Kasumi-1 (cell line): ENCODE measurements around the gene NIPSNAP2.
"Not testable (repeated sequence)": the region's sequence is repeated elsewhere in the genome, so short reads cannot be mapped to it uniquely, and the experiment has no call there.

Experiments used
- DNase-seq, 2 experiments: peaks; one replicate each; lab custom pipeline; 2025; lab: John Stamatoyannopoulos, UW

NIPSNAP2 gene

GRCh38 chr7:56047446-56048116 is 83.2 kb downstream of the NIPSNAP2 start:
- not testable (repeated sequence) for DNase-seq

- no peak for DNase-seq
These were observed 83.9 kb downstream of the NIPSNAP2 start for GRCh38 chr7:56048245-56048644.

GRCh38 chr7:56048763-56049162 is 84.4 kb downstream of the NIPSNAP2 start:
- not testable (repeated sequence) for DNase-seq
